SJCRH30 (cell line): ENCODE data around the gene TBC1D24. TPM values are rescaled to one million over a fixed set of nuclear protein-coding genes. Genes with fewer than 3 reads are reported as not detected.

Experiments
- DNase-seq, 2 experiments: peaks; one replicate each; pipeline ENCODE4 v3.0.0-alpha.2; 2015 to 2020
- H3K27ac ChIP-seq: fragments of 250-450 bp; sonication (Bioruptor Pico); 2 replicates; pipeline ENCODE4 v1.5.1; 2020; ENCODE audit warnings: mild to moderate bottlenecking, moderate library complexity
- H3K27me3 ChIP-seq: fragments of 250-450 bp; sonication (Bioruptor Pico); 2 replicates; pipeline ENCODE4 v1.5.1; 2020; ENCODE audit warnings: mild to moderate bottlenecking, moderate library complexity
- H3K36me3 ChIP-seq: fragments of 250-450 bp; sonication (Bioruptor Pico); 2 replicates; pipeline ENCODE4 v1.5.1; 2020; ENCODE audit warnings: mild to moderate bottlenecking, moderate library complexity
- H3K4me1 ChIP-seq: fragments of 250-450 bp; sonication (Bioruptor Pico); 2 replicates; pipeline ENCODE4 v1.5.1; 2020; ENCODE audit warnings: mild to moderate bottlenecking, moderate library complexity
- H3K4me3 ChIP-seq: fragments of 250-450 bp; sonication (Bioruptor Pico); 2 replicates; pipeline ENCODE4 v1.5.1; 2020; ENCODE audit warnings: mild to moderate bottlenecking, moderate library complexity
- H3K9me3 ChIP-seq: fragments of 250-450 bp; sonication (Bioruptor Pico); replicated peaks from 2 replicates; pipeline ENCODE4 v1.5.1; 2020; ENCODE audit warnings: mild to moderate bottlenecking, moderate library complexity
- total RNA-seq: library from RNA; depleted of rRNA; stranded (reverse); fragments of >200 nt; shearing (Covaris generic); gene quantifications from 2 replicates; pipeline ENCODE4 v1.2.3, GENCODE V29; 2014

TBC1D24 gene
- total RNA-seq, 1 experiment from 2014 or later = 21.8 TPM

DNA sequence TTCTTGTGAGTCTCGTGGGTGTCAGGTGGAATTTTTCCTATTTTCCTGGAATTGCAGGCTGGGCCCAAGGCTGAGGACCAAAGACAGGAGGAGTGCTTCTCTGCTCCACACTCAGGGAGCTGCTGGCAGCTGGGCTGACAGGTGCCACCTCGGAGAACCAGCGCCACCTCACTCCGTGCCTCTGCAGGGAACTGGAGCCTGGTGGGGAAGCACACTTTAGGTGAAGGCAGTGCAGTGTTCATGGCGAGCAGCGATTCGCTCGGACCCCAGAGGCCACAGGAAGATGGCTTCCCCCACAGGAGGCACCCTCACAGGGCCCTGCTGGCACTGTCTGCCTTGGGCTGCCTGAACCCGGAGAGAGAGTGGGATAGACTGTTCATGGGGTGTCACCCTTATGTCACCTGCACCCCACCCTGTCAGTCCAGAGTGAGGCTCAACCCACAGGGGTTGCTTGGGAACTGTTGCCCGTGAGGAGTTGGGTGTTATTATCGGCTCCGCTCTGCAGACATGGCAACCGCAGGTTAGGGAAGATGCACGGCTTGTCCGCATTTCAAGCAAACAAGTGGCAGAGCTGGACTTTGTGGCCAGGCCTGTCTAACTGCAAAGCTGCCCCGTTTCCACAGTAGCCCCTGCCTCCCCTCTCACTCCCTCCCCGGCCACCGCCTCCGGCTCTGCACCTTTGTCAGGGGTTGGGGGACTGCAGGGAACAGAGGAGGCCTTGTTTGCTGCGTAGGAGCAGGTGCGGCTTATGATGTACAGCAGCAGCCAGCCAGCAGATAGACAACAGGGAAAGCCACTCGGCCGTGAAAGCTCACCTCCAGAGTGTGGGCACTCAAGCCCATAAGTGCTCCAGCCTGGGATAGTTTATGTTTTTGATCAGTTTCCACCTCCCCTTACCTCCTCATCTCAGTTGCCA, 15.5 kb downstream of the TBC1D24 start:
- Histone ChIP-seq H3K4me3 (no peak overlapping the region), H3K4me1 (peaks cover 28% of the 10 kb centered on the region), H3K9me3 (no peaks in the 10 kb centered on the region), H3K27ac (peak overlapping the region; percentile 46), H3K36me3 (no peaks in the 10 kb centered on the region), H3K27me3 (no peaks in the 10 kb centered on the region)
- peak; percentile 77 to 86 for DNase-seq

DNA sequence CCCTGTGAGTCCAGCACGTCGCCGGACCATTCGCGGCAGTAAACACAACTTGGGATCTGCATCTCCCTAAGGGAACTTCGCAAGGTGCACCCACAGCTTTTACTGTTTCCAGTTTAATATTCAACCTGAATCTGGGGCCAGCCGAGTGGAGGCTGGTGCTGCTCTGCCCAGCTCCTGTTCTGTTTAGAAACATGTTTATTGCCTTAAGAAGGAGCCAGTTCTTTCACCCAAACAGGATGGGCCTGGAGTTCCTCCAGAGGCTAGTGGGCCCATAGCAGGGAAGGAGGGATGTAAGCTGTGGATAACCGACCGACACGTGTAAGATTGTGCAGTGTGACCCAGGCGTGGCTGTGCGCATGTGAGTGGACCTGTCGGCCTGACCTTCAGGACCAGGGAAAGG, 17.4 kb downstream of the TBC1D24 start:
- no peak overlapping the region for H3K4me3 ChIP-seq
- H3K36me3 ChIP-seq = no peaks in the 10 kb centered on the region
- no peaks in the 10 kb centered on the region for H3K9me3 ChIP-seq
- H3K27ac ChIP-seq = no peak overlapping the region
- H3K4me1 ChIP-seq = peaks cover 25% of the 10 kb centered on the region
- H3K27me3 ChIP-seq = no peaks in the 10 kb centered on the region
- DNase-seq = no peak

DNA sequence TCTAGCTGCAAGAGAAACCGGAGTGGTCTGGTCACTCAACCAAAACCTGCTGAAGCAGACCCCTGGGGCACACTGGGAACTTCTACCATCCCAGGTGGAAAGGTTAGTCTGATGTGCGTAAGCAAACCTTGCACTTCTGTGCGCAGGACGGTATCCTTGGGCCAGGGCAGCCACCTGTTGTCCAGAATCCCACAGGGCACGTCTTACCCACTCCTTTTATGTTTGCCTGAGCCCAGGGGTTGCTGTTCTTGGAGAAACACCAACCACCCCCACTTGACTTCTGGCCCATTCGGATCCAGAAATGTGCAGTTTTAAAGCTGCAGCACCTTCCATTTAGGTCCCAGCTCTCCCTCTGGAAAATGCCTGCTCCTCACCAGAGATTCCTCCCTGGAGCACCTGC, 18.7 kb downstream of the TBC1D24 start:
- no peak for DNase-seq
- no peaks in the 10 kb centered on the region for H3K27me3 ChIP-seq
- H3K4me3 ChIP-seq = no peak overlapping the region

DNA sequence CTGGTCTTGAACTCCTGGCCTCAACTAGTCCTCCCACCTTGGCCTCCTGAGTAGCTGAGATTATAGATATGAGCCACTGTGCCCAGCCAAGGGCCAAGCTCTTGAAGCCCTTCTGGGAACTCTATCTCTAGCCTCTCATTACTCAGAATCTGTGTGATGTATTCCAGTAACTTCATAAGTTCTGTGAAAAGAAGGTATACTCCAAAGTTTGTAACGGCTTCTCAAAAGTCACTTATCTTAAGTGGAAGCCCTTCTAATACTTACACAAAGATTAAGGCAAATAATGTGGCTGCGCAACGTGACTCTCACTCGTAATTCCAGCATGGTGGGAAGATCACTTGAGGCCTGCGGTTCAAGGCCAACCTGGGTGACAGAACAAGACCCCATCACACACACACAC, 19.7 kb downstream of the TBC1D24 start:
- peaks cover 31% of the 10 kb centered on the region for H3K4me1 ChIP-seq

More for the DNA sequence above, 18.7 kb downstream of the TBC1D24 start:
- no peaks in the 10 kb centered on the region for H3K36me3 ChIP-seq
- no peaks in the 10 kb centered on the region for H3K9me3 ChIP-seq
- no peak overlapping the region for H3K27ac ChIP-seq
- peaks cover 31% of the 10 kb centered on the region for H3K4me1 ChIP-seq

DNA sequence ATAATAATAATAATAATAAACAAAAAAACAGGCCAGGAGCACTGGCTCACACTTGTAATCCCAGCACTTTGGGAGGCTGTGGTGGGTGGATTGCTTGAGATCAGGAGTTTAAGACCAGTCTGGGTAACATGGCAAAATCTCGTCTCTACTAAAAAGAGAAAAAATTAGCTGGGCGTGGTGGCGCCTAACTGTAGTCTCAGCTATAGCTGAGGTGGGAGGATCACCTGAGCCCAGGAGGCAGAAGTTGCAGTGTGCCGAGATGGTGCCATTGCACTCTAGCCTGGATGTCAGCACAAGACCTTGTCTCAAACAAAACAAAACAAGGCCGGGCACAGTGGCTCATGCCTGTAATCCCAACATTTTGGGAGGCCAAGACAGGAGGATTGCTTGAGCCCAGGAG, 20.1 kb downstream of the TBC1D24 start:
- Histone ChIP-seq H3K4me3 (no peak overlapping the region), H3K27me3 (no peaks in the 10 kb centered on the region), H3K4me1 (peaks cover 27% of the 10 kb centered on the region), H3K9me3 (no peaks in the 10 kb centered on the region), H3K27ac (no peak overlapping the region), H3K36me3 (no peaks in the 10 kb centered on the region)
- DNase-seq = no peak

More for the DNA sequence above, 19.7 kb downstream of the TBC1D24 start:
- H3K9me3 ChIP-seq = no peaks in the 10 kb centered on the region
- H3K4me3 ChIP-seq = no peak overlapping the region
- no peaks in the 10 kb centered on the region for H3K36me3 ChIP-seq
- no peaks in the 10 kb centered on the region for H3K27me3 ChIP-seq
- DNase-seq = no peak
- H3K27ac ChIP-seq = no peak overlapping the region

DNA sequence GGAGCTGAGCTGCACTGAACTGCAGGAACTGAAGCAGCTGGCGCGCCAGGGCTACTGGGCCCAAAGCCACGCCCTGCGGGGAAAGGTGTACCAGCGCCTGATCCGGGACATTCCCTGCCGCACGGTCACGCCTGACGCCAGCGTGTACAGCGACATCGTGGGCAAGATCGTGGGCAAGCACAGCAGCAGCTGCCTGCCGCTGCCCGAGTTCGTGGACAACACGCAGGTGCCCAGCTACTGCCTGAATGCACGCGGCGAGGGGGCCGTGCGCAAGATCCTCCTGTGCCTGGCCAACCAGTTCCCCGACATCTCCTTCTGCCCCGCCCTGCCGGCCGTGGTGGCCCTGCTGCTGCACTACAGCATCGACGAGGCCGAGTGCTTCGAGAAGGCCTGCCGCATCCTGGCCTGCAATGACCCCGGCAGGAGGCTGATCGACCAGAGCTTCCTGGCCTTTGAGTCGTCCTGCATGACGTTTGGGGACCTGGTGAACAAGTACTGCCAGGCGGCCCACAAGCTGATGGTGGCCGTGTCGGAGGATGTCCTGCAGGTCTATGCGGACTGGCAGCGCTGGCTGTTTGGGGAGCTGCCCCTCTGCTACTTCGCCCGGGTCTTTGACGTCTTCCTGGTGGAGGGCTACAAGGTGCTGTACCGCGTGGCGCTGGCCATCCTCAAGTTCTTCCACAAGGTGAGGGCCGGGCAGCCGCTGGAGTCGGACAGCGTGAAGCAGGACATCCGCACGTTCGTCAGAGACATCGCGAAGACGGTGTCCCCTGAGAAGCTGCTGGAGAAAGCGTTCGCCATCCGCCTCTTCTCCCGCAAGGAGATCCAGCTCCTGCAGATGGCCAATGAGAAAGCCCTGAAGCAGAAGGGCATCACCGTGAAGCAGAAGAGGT, 21.5 kb downstream of the TBC1D24 start:
- H3K9me3 ChIP-seq = no peaks in the 10 kb centered on the region
- no peaks in the 10 kb centered on the region for H3K36me3 ChIP-seq
- no peaks in the 10 kb centered on the region for H3K27me3 ChIP-seq
- H3K4me3 ChIP-seq = no peak overlapping the region
- peaks cover 16% of the 10 kb centered on the region for H3K4me1 ChIP-seq
- DNase-seq = no peak
- H3K27ac ChIP-seq = peak overlapping the region; percentile 42

DNA sequence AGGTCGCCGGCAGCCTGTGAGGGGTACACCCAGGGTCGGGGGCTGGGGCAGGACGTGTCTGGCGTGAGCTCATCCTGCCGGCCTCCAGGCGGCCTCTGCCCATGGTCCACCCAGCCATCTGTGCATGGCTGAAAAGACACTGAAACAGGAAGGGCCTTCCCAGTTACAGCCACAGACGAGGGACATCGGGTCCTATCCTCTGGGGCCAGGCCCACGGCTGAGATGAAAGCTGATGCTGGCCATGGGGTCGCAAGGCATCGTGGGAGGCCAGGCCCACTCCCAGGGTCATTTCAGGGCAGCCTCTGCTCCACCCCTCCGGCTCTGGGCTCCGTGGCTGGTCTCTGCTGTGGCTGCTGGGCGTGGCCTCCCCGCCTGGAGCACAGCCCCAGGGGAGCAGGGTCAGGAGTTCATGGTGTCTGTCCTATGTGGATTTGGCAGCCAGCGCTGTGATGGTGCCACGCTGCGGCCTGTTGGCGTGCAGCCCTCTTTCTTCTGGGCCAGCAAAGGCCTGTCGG, 22.2 kb downstream of the TBC1D24 start:
- Histone ChIP-seq H3K36me3 (no peaks in the 10 kb centered on the region), H3K27me3 (no peaks in the 10 kb centered on the region), H3K4me1 (peaks cover 23% of the 10 kb centered on the region), H3K4me3 (no peak overlapping the region), H3K9me3 (no peaks in the 10 kb centered on the region), H3K27ac (peak overlapping the region; percentile 42)
- peak; percentile 83 to 85 for DNase-seq

DNA sequence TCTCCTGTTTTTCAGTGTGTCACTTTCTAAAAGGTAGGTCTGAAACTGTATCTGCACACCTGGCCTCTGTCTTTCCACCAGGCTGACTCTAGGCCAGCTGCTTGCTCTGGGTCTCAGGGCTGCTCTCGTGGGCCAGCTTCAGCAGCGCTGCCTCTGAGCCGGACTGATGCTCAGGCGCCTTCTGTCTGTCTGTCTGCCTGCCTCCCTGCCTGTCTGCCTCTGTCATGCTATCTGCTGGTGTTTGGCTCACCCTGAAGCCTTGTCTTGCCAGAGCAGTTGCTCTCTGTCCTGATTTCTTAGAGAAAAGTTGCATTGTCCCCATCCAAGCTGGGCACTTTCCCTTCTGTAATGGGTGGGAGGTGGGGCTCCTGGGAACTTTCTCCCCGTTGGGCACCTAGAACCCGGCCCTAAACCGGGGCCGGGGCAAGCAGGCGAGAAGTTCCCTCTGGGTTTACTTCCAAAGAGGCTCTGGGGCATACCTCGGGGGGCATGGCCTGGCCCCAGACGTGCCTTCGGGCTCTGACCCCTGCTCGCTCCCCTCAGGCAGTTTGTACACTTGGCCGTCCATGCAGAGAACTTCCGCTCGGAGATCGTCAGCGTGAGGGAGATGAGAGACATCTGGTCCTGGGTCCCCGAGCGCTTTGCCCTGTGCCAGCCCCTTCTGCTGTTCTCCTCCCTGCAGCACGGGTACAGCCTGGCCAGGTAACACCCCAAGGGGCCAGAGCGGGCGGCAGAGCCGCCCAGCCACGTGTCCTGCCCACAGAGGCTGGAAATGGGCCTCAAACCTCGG, 23.0 kb downstream of the TBC1D24 start:
- no peaks in the 10 kb centered on the region for H3K36me3 ChIP-seq
- peaks cover 28% of the 10 kb centered on the region for H3K4me1 ChIP-seq
- H3K9me3 ChIP-seq = no peaks in the 10 kb centered on the region
- H3K27me3 ChIP-seq = no peaks in the 10 kb centered on the region
- H3K4me3 ChIP-seq = no peak overlapping the region
- DNase-seq = no peak
- peak overlapping the region; percentile 42 for H3K27ac ChIP-seq

DNA sequence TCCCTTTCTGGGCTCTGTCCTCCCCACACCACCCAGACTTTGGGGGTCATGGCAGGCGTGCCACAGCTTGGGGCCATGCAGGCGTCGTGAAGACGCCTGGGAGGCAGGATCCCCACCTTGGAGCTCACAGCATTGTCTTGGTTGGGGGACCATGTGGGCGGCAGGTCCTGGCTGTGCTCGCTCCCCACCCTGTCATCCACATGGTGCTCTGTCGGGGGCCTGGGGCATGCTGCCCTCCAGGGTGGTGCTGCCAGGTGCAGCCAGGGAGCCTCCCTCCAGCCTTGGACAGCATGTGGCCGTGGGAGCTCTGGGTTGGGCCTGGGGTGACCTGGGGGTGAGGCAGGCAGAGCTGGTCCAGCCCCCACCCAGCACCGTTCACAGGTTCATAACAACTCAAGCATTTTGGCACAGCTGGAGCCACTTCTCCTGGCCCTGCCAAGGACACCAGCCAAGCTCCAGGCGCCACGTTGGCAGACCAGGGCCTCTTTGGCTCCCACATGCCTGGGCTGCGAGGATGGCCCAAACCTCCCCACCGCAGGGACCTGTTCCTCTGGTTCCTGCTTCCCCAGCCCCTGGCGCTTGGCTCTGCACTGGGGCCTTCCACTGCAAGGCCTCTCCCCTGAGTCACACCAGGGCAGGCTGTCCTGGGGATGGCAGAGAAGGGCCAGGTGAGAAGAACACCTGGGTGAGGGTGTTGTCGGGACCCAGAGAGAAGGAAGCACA, 23.8 kb downstream of the TBC1D24 start:
- Histone ChIP-seq H3K27ac (no peak overlapping the region), H3K27me3 (no peaks in the 10 kb centered on the region), H3K4me1 (peaks cover 32% of the 10 kb centered on the region), H3K9me3 (no peaks in the 10 kb centered on the region), H3K36me3 (no peaks in the 10 kb centered on the region), H3K4me3 (no peak overlapping the region)
- no peak for DNase-seq

DNA sequence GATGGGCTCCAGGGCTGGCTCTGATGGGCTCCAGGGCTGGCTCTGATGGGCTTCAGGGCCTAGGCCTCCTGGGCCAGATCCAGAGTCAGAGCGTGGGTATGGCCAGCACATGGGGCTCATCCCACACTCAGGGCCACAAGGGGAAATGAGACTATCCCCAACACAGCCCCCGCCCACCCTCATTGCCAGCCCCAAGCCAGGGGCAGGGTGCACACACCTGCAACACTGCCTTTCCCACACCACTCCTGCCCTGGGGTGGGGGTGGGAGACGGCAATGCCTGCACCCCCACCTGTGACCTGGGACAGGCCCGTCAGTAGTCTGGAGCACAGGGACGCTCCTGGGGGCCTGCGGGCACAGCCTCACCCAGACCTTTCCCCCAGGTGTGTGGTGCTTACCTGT, 24.5 kb downstream of the TBC1D24 start:
- no peak overlapping the region for H3K4me3 ChIP-seq
- no peak overlapping the region for H3K27ac ChIP-seq
- H3K36me3 ChIP-seq = no peaks in the 10 kb centered on the region
- no peaks in the 10 kb centered on the region for H3K27me3 ChIP-seq
- no peak for DNase-seq
- H3K4me1 ChIP-seq = peaks cover 32% of the 10 kb centered on the region
- H3K9me3 ChIP-seq = no peaks in the 10 kb centered on the region

DNA sequence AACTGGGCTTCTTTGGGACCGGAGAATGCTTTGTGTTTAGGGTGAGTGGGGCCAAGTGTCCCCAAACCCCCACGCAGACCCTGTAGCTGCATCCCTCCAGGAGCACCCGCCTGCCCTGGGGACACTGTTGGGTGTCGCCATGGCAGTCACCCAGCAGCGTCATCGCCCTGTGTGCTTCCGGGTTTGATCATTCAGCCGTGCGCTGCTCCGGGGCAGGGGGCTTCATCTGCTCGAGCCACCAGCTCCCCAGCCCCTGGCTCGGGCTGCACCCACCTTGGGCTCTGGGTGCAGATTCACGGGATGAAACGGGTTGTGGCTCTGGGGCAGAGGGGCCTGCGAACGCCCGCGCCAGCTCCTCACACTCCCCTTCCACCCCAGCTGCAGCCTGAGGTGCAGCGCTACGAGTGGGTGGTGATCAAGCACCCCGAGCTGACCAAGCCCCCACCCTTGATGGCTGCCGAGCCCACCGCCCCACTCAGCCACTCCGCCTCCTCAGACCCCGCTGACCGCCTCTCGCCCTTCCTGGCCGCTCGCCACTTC, 25.0 kb downstream of the TBC1D24 start:
- no peak overlapping the region for H3K27ac ChIP-seq
- H3K4me1 ChIP-seq = peaks cover 32% of the 10 kb centered on the region
- H3K9me3 ChIP-seq = no peaks in the 10 kb centered on the region
- H3K27me3 ChIP-seq = no peaks in the 10 kb centered on the region
- no peaks in the 10 kb centered on the region for H3K36me3 ChIP-seq
- DNase-seq = no peak
- H3K4me3 ChIP-seq = no peak overlapping the region

DNA sequence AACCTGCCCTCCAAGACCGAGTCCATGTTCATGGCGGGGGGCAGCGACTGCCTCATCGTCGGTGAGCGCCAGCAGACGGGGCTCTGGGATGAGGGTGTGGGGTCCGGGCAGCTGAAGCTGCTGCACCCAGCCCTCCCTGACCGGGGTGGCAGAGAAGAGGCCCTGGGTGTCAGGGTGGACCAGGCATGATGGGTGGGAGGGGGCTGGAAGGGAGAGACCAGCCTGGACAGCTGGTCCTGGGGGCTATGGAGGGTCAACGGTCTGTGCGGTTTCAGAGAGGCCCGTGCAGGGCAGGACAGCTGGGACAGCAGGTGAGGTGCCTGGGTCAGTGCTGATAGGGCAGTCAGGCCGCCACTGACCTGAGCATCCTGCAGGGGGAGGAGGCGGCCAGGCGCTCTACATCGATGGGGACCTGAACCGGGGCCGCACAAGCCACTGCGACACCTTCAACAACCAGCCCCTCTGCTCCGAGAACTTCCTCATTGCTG, 25.5 kb downstream of the TBC1D24 start:
- no peak overlapping the region for H3K4me3 ChIP-seq
- H3K4me1 ChIP-seq = peaks cover 32% of the 10 kb centered on the region
- no peaks in the 10 kb centered on the region for H3K9me3 ChIP-seq
- no peaks in the 10 kb centered on the region for H3K36me3 ChIP-seq
- H3K27ac ChIP-seq = no peak overlapping the region
- no peaks in the 10 kb centered on the region for H3K27me3 ChIP-seq
- DNase-seq = no peak

DNA sequence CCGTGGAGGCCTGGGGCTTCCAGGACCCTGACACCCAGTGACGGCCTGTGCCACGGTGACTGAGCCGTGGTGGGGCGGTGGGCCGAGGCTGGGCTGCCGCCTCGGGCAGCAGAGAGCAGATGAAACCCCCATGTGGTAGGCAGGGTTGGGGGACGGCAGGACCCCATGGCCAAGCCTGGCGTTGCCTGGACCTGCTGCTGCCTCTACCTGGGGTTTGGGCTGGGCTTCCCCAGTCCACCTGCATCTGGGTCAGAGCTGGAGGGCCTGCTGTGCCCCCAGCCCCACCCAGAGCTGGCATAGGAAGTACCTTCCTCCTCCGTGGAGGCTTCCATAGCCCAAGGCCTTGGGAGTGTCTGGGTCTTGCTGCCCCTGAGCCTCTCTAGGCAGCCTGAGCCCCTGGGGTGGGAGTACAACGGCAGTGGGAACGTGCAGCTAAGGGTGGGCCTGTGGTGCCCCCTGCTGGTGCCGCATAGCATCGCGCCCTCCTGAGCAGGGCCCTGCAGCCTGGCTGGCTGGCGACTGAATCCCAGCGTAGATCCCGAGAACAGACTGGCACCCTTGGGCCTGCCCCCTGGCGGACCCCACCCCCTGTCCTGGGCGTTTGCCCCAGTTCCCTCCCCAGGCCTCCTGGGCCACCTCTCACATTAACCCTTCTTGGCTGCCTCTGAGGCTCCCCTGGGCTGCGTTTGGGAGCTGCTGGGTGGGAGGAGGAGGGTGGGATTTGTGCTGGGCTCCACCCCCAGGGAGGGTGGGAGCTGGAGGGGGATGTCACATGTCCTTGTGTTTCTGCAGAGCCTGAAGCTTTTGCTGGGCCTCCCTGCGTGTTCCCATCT, 26.2 kb downstream of the TBC1D24 start:
- Histone ChIP-seq H3K9me3 (no peaks in the 10 kb centered on the region), H3K36me3 (no peaks in the 10 kb centered on the region), H3K27me3 (no peaks in the 10 kb centered on the region), H3K27ac (no peak overlapping the region), H3K4me3 (peak overlapping the region; percentile 25), H3K4me1 (peaks cover 32% of the 10 kb centered on the region)
- peak; percentile 84 to 90 for DNase-seq
